NT2/D1 (cell line): ENCODE measurements around the gene SPANXN5.
"Not testable (repeated sequence)": the region's sequence is repeated elsewhere in the genome, so short reads cannot be mapped to it uniquely, and the experiment has no call there.

Experiments
- YY1 ChIP-seq: IDR thresholded peaks from 2 replicates; pipeline ENCODE4 v1.6.1; 2011; ENCODE audit not compliant: insufficient read length, insufficient read depth
- ZNF274 ChIP-seq: IDR thresholded peaks from 2 replicates; pipeline ENCODE4 v1.6.1; 2011; ENCODE audit warnings: mild to moderate bottlenecking, low read depth, low read length

DNA sequence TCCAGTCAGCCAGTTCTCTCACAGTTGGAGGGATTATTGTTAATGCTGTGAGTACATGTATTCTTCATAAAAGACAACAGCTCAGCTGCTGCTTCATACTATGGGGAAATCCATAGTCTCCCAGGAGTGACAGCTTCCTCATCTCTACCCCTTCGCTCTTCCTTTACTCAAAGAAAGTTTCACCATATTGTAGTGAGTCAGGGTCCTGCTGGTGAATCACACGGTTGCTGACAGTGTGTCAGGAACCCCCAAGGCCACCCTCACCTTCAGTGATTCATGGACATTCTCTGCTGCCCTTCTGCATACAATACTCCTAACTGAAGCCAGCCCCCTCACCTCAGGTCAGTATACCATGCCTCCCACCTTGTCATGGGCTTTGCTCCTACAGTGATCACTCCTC lies 7.6 kb upstream of the SPANXN5 start:
- TF ChIP-seq ZNF274, YY1: not testable (repeated sequence)
